ENCODE data around the gene STXBP3.

The STXBP3 gene

GRCh38 chr1:108745980-108746381 is 493 bp upstream of the STXBP3 start:
- H3K23ac ChIP-seq (ENCODE audit: low read length in 2 of 2) = no peak overlapping the region
- H3K36me3 ChIP-seq (ENCODE audit: control insufficient read depth in 1 of 2, insufficient read depth in 2 of 2, low read depth in 1 of 2, low read length in 2 of 2) = peaks cover 5 to 22% of the 10 kb centered on the region in 2 experiments
- H3K4me2 ChIP-seq (ENCODE audit: low read length, poor library complexity, severe bottlenecking) = no peak overlapping the region
- no peaks in the 10 kb centered on the region for H3K79me1 ChIP-seq (replicated peaks; ENCODE audit: low read length, poor library complexity, severe bottlenecking)
- H2BK15ac ChIP-seq (ENCODE audit: low read depth, poor library complexity, severe bottlenecking) = no peak overlapping the region
- WGBS = 45% methylated on average over 3 of the region's 3 CpGs
- H3K4me3 ChIP-seq (ENCODE audit: insufficient read depth in 1 of 2, low read depth in 1 of 2, low read length in 2 of 2) = peak overlapping the region in 1 of 2 experiments; percentile 54
- H2AFZ ChIP-seq (ENCODE audit: low read depth, low read length) = no peak overlapping the region
- H2BK12ac ChIP-seq (ENCODE audit: low read length in 2 of 2) = peak overlapping the region in 1 of 2 experiments; percentile 3
- H4K8ac ChIP-seq (ENCODE audit: low read length) = peak overlapping the region; percentile 45
- no peak overlapping the region for H4K91ac ChIP-seq (ENCODE audit: low read length)
- H3K9me3 ChIP-seq (ENCODE audit: control insufficient read depth, low read length) = no peaks in the 10 kb centered on the region
- no peaks in the 10 kb centered on the region for H3K27me3 ChIP-seq (ENCODE audit: control insufficient read depth in 1 of 2, insufficient read depth in 1 of 2, low read length in 2 of 2)
- H2BK120ac ChIP-seq (ENCODE audit: low read depth, low read length) = no peak overlapping the region
- no peak overlapping the region for H3K27ac ChIP-seq (ENCODE audit: low read length, poor library complexity, severe bottlenecking)
- H3K4ac ChIP-seq (ENCODE audit: low read depth in 1 of 2, low read length in 2 of 2) = no peak overlapping the region
- peaks cover 6% of the 10 kb centered on the region for H3K4me1 ChIP-seq (ENCODE audit: control insufficient read depth, insufficient read depth, low read depth, low read length)
- no peak for DNase-seq
- peak overlapping the region; percentile 69 for H3K9ac ChIP-seq (ENCODE audit: low read length)
- H2BK5ac ChIP-seq (ENCODE audit: low read depth, low read length, poor library complexity, severe bottlenecking) = no peak overlapping the region
- H3K14ac ChIP-seq (ENCODE audit: low read length in 2 of 2) = no peak overlapping the region
- H3K18ac ChIP-seq (ENCODE audit: low read depth in 1 of 2, low read length in 2 of 2) = no peak overlapping the region
- H2AK5ac ChIP-seq (ENCODE audit: low read length, severe bottlenecking) = no peak overlapping the region

DNA sequence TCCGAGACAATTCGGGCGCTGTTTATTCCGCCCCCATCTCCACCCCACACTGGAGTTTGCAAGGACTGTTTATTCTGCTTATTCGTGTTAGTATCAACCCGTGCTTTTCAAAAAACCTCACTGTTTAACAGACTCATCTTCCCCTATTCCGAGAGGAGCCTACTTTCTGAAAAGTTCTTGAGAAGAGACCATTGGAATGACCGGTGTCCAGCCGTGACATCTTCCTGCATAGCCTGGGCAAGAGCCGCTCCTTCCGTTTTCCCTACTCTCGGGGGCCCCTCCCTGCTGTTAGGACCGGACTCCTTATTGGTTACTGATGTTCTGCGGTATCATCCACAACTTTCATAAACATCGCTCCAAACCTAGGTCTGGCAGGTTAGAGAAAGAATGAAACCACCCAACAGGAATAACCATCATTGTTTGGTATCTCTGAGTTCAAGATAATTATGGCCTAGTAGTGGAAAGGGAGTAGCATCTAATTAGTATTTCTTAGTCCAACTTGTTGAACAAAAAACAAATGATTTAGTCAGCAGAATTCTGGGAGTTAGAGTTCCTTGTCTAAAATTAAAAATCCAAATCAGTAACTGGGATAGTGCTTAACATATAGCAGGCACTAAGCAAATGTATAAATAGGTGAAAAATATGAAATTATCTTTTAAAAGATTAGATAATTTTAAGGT is 837 bp downstream of the STXBP3 start:
- H2BK5ac ChIP-seq (ENCODE audit: low read depth, low read length, poor library complexity, severe bottlenecking) = peak overlapping the region; percentile 83
- DNase-seq = peak; percentile 94
- H2BK12ac ChIP-seq (ENCODE audit: low read length in 2 of 2) = peak overlapping the region in 1 of 2 experiments; percentile 38
- peak overlapping the region; percentile 71 for H3K4me2 ChIP-seq (ENCODE audit: low read length, poor library complexity, severe bottlenecking)
- no peaks in the 10 kb centered on the region for H3K9me3 ChIP-seq (ENCODE audit: control insufficient read depth, low read length)
- 1% methylated on average over 12 of the region's 15 CpGs for WGBS
- H3K14ac ChIP-seq (ENCODE audit: low read length in 2 of 2) = peak overlapping the region in 1 of 2 experiments; percentile 63
- H3K27ac ChIP-seq (ENCODE audit: low read length, poor library complexity, severe bottlenecking) = peak overlapping the region; percentile 98
- H2AFZ ChIP-seq (ENCODE audit: low read depth, low read length) = peak overlapping the region; percentile 64
- peak overlapping the region; percentile 95 for H4K91ac ChIP-seq (ENCODE audit: low read length)
- H3K4me3 ChIP-seq (ENCODE audit: insufficient read depth in 1 of 2, low read depth in 1 of 2, low read length in 2 of 2) = peak overlapping the region; percentile 88 to 94
- peak overlapping the region; percentile 93 for H4K8ac ChIP-seq (ENCODE audit: low read length)
- H2BK15ac ChIP-seq (ENCODE audit: low read depth, poor library complexity, severe bottlenecking) = peak overlapping the region; percentile 82
- H2AK5ac ChIP-seq (ENCODE audit: low read length, severe bottlenecking) = no peak overlapping the region
- peak overlapping the region; percentile 94 to 97 for H3K18ac ChIP-seq (ENCODE audit: low read depth in 1 of 2, low read length in 2 of 2)
- peak overlapping the region; percentile 99 for H3K9ac ChIP-seq (ENCODE audit: low read length)
- peaks cover 5 to 28% of the 10 kb centered on the region in 2 experiments for H3K36me3 ChIP-seq (ENCODE audit: control insufficient read depth in 1 of 2, insufficient read depth in 2 of 2, low read depth in 1 of 2, low read length in 2 of 2)
- no peak overlapping the region for H2BK120ac ChIP-seq (ENCODE audit: low read depth, low read length)
- H3K27me3 ChIP-seq (ENCODE audit: control insufficient read depth in 1 of 2, insufficient read depth in 1 of 2, low read length in 2 of 2) = no peaks in the 10 kb centered on the region
- peaks cover 6% of the 10 kb centered on the region for H3K4me1 ChIP-seq (ENCODE audit: control insufficient read depth, insufficient read depth, low read depth, low read length)
- H3K23ac ChIP-seq (ENCODE audit: low read length in 2 of 2) = no peak overlapping the region
- H3K79me1 ChIP-seq (replicated peaks; ENCODE audit: low read length, poor library complexity, severe bottlenecking) = peaks cover under 1% of the 10 kb centered on the region
- peak overlapping the region; percentile 93 to 96 for H3K4ac ChIP-seq (ENCODE audit: low read depth in 1 of 2, low read length in 2 of 2)

DNA sequence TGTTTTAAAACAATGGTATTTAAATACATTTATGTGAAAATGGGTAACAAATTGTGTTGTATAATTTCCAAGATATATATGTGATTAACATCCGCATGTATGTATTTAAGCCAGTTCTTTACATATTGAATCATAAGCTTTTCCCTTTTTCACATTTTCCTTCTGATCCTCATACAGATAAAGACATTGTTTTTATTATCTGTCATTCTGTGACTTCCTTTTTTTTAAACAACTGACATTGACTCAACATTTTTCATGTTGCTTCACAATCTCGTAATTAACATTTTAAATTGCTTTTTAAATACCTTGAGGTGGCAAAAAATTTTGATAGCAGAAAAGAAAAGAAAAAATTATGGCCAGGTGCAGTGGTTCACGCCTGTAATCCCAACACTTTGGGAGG is 1.4 kb downstream of the STXBP3 start:
- H3K9me3 ChIP-seq (ENCODE audit: control insufficient read depth, low read length) = no peaks in the 10 kb centered on the region
- no peak for DNase-seq
- H2AFZ ChIP-seq (ENCODE audit: low read depth, low read length) = no peak overlapping the region
- H3K4ac ChIP-seq (ENCODE audit: low read depth in 1 of 2, low read length in 2 of 2) = no peak overlapping the region
- no peak overlapping the region for H2BK120ac ChIP-seq (ENCODE audit: low read depth, low read length)
- no peak overlapping the region for H2BK12ac ChIP-seq (ENCODE audit: low read length in 2 of 2)
- H4K8ac ChIP-seq (ENCODE audit: low read length) = no peak overlapping the region
- H3K23ac ChIP-seq (ENCODE audit: low read length in 2 of 2) = no peak overlapping the region
- no peak overlapping the region for H3K14ac ChIP-seq (ENCODE audit: low read length in 2 of 2)
- H4K91ac ChIP-seq (ENCODE audit: low read length) = no peak overlapping the region
- H3K79me1 ChIP-seq (replicated peaks; ENCODE audit: low read length, poor library complexity, severe bottlenecking) = peaks cover 2% of the 10 kb centered on the region
- no peak overlapping the region for H2BK5ac ChIP-seq (ENCODE audit: low read depth, low read length, poor library complexity, severe bottlenecking)
- no peak overlapping the region for H3K27ac ChIP-seq (ENCODE audit: low read length, poor library complexity, severe bottlenecking)
- peaks cover 6% of the 10 kb centered on the region for H3K4me1 ChIP-seq (ENCODE audit: control insufficient read depth, insufficient read depth, low read depth, low read length)
- H3K9ac ChIP-seq (ENCODE audit: low read length) = peak overlapping the region; percentile 99
- peaks cover 5 to 33% of the 10 kb centered on the region in 2 experiments for H3K36me3 ChIP-seq (ENCODE audit: control insufficient read depth in 1 of 2, insufficient read depth in 2 of 2, low read depth in 1 of 2, low read length in 2 of 2)
- H3K18ac ChIP-seq (ENCODE audit: low read depth in 1 of 2, low read length in 2 of 2) = no peak overlapping the region
- H3K4me2 ChIP-seq (ENCODE audit: low read length, poor library complexity, severe bottlenecking) = no peak overlapping the region
- peak overlapping the region in 1 of 2 experiments; percentile 94 for H3K4me3 ChIP-seq (ENCODE audit: insufficient read depth in 1 of 2, low read depth in 1 of 2, low read length in 2 of 2)
- H2BK15ac ChIP-seq (ENCODE audit: low read depth, poor library complexity, severe bottlenecking) = no peak overlapping the region
- H3K27me3 ChIP-seq (ENCODE audit: control insufficient read depth in 1 of 2, insufficient read depth in 1 of 2, low read length in 2 of 2) = no peaks in the 10 kb centered on the region
- WGBS = 92% methylated on average over 2 of the region's 3 CpGs
- H2AK5ac ChIP-seq (ENCODE audit: low read length, severe bottlenecking) = no peak overlapping the region

DNA sequence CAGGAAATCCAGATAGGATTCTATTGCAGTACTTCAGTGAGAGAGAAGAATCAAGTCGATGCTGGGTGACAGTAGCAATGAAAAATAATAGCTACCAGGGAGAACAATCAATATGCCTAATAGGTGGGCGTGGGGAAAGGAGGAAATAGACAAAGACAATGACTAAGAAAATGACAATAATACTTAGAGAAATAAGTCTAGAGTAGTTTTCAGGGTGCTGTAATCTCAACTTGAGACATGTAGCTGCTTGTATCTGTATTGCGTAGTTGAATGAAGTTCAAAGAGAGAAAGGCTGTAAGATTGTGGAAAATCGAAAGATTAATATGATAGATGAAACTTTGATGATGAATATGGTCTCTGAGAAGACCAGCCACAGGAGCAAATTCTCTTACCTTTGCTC is 2.6 kb downstream of the STXBP3 start:
- H3K79me1 ChIP-seq (replicated peaks; ENCODE audit: low read length, poor library complexity, severe bottlenecking) = peaks cover 4% of the 10 kb centered on the region
- H3K27ac ChIP-seq (ENCODE audit: low read length, poor library complexity, severe bottlenecking) = no peak overlapping the region
- H2BK120ac ChIP-seq (ENCODE audit: low read depth, low read length) = no peak overlapping the region
- no peak overlapping the region for H3K9ac ChIP-seq (ENCODE audit: low read length)
- H3K4me2 ChIP-seq (ENCODE audit: low read length, poor library complexity, severe bottlenecking) = no peak overlapping the region
- no peak overlapping the region for H4K91ac ChIP-seq (ENCODE audit: low read length)
- no peak overlapping the region for H2BK15ac ChIP-seq (ENCODE audit: low read depth, poor library complexity, severe bottlenecking)
- no peak overlapping the region for H4K8ac ChIP-seq (ENCODE audit: low read length)
- H2BK5ac ChIP-seq (ENCODE audit: low read depth, low read length, poor library complexity, severe bottlenecking) = no peak overlapping the region
- peaks cover 6% of the 10 kb centered on the region for H3K4me1 ChIP-seq (ENCODE audit: control insufficient read depth, insufficient read depth, low read depth, low read length)
- H3K4ac ChIP-seq (ENCODE audit: low read depth in 1 of 2, low read length in 2 of 2) = no peak overlapping the region
- no peak overlapping the region for H3K14ac ChIP-seq (ENCODE audit: low read length in 2 of 2)
- no peak overlapping the region for H2AFZ ChIP-seq (ENCODE audit: low read depth, low read length)
- no peaks in the 10 kb centered on the region for H3K9me3 ChIP-seq (ENCODE audit: control insufficient read depth, low read length)
- H2BK12ac ChIP-seq (ENCODE audit: low read length in 2 of 2) = no peak overlapping the region
- no peak for DNase-seq
- no peak overlapping the region for H3K23ac ChIP-seq (ENCODE audit: low read length in 2 of 2)
- peaks cover 8 to 45% of the 10 kb centered on the region in 2 experiments for H3K36me3 ChIP-seq (ENCODE audit: control insufficient read depth in 1 of 2, insufficient read depth in 2 of 2, low read depth in 1 of 2, low read length in 2 of 2)
- H3K18ac ChIP-seq (ENCODE audit: low read depth in 1 of 2, low read length in 2 of 2) = no peak overlapping the region
- no peak overlapping the region for H3K4me3 ChIP-seq (ENCODE audit: insufficient read depth in 1 of 2, low read depth in 1 of 2, low read length in 2 of 2)
- WGBS = over 99% methylated on average over 4 of the region's 4 CpGs
- no peak overlapping the region for H2AK5ac ChIP-seq (ENCODE audit: low read length, severe bottlenecking)
- no peaks in the 10 kb centered on the region for H3K27me3 ChIP-seq (ENCODE audit: control insufficient read depth in 1 of 2, insufficient read depth in 1 of 2, low read length in 2 of 2)
